NCI-H2227 treated with DMSO at 0.1 percent for 48 hours (cell line): Measurements from ENCODE around the gene RARS1.
"Not testable (repeated sequence)": the region's sequence is repeated elsewhere in the genome, so short reads cannot be mapped to it uniquely, and the experiment has no call there.

Experiments used
- DNase-seq: peaks from one replicate; lab custom pipeline; 2025; lab: John Stamatoyannopoulos, UW

The RARS1 gene

GRCh38 chr5:168481330-168481788 lies 4.9 kb upstream of the RARS1 start:
- no peak for DNase-seq

GRCh38 chr5:168482361-168482760 lies 3.9 kb upstream of the RARS1 start:
- no peak for DNase-seq

GRCh38 chr5:168489059-168489458 lies 2.8 kb downstream of the RARS1 start:
- no peak for DNase-seq

GRCh38 chr5:168494057-168494555 lies 7.8 kb downstream of the RARS1 start:
- no peak for DNase-seq

GRCh38 chr5:168502563-168503237 lies 16.4 kb downstream of the RARS1 start:
- no peak for DNase-seq

GRCh38 chr5:168513861-168514428 lies 27.7 kb downstream of the RARS1 start:
- no peak for DNase-seq

- DNase-seq = no peak
Observed at GRCh38 chr5:168525856-168526255, 39.6 kb downstream of the RARS1 start.

GRCh38 chr5:168527756-168528295 lies 41.6 kb downstream of the RARS1 start:
- no peak for DNase-seq

GRCh38 chr5:168528521-168529373 lies 42.5 kb downstream of the RARS1 start, which contains the start of gene FBLL1:
TSS of gene FBLL1 (plus strand) at chr5:168529305. CDS start at chr5:168529505, 200 bp downstream.
- DNase-seq = peak; percentile 17

GRCh38 chr5:168529374-168530234 lies 43.3 kb downstream of the RARS1 start:
- DNase-seq = no peak

GRCh38 chr5:168530621-168531150 lies 44.4 kb downstream of the RARS1 start:
- DNase-seq = no peak

GRCh38 chr5:168531191-168531590 lies 44.9 kb downstream of the RARS1 start:
- DNase-seq = no peak

GRCh38 chr5:168531987-168532864 lies 46.0 kb downstream of the RARS1 start:
- DNase-seq = peak; percentile 6

- DNase-seq = not testable (repeated sequence)
Observed at GRCh38 chr5:168534351-168534750, 48.1 kb downstream of the RARS1 start.

- no peak for DNase-seq
Observed at GRCh38 chr5:168537176-168537575, 50.9 kb downstream of the RARS1 start.

- DNase-seq = no peak
Observed at GRCh38 chr5:168549554-168549953, 63.3 kb downstream of the RARS1 start.

- DNase-seq = no peak
Observed at GRCh38 chr5:168550656-168551055, 64.4 kb downstream of the RARS1 start.

- DNase-seq = no peak
Observed at GRCh38 chr5:168552146-168552545, 65.9 kb downstream of the RARS1 start.

GRCh38 chr5:168553377-168554130 lies 67.3 kb downstream of the RARS1 start:
- no peak for DNase-seq
